ENCODE data around the gene TBX2.
"Not testable (repeated sequence)": the region's sequence is repeated elsewhere in the genome, so short reads cannot be mapped to it uniquely, and the experiment has no call there.

Gene TBX2

DNA sequence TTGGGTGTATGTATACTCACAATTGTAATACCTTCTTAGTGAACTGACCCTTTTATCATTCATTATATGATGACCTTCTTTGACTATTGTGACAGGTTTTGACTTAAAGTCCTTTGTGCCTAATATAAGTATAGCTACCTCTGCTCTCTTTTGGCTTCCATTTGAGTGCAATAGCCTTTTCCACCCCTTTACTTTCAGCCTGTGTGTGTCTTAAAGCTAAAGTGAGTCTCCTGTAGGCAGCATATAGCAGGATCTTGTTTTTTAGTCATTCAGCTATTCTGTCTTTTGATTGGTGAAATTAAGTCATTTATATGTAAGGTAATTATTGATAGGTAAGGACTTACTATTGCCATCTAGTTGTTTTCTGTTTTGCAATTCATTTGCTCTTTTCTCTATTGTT, 36.6 kb downstream of the TBX2 start:
- no peak for DNase-seq

DNA sequence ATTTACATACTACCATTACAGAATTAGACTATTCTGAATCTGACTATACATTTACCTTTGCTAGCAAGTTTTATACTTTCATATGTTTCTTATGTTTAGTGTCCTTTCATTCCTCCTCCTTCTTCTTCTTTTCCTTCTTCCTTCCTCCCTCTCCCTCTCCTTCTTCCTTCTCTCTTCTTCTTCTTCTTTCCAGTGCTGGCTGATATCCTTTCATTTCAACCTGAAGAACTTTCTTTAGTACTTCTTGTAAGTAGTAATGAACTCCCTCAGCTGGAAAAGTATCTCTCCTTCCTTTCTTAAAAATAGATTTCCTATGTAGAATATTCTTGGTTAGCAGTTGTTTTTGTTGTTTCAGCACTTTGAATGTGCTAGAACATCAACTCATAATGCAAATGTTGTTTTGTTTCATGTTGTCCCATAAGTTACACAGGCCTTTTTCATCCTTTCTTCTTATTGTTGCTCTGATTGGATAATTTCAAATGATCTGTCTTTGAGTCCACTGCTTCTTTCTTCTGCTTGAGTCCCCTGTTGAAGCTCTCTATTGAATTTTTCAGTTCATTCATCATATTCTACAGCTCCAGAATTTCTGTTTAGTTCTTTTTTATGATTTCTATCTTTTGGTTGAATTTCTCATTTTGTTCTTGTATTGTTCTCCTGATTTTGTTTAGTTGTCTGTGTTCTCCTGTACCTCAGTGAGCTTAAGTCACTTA, 37.5 kb downstream of the TBX2 start:
- no peak for DNase-seq

DNA sequence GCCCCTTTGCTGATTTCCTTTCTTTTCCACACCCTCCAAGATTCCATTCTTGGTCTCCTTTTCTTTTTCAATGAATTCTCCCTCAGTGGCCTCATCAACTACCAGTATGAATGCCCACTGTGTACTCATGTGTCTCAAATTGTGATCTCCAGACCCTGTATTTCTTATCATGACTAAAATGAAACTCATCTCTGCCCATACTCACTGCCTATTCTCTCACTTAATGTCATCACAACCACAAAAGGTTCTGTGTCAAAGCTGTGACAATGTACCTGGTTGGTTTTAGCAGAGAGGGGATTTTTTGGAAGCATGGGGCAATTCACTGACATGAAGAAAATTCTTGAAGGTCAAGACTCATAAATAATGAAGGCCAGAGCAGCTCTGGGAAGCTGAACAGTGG, 41.1 kb downstream of the TBX2 start:
- DNase-seq = no peak

DNA sequence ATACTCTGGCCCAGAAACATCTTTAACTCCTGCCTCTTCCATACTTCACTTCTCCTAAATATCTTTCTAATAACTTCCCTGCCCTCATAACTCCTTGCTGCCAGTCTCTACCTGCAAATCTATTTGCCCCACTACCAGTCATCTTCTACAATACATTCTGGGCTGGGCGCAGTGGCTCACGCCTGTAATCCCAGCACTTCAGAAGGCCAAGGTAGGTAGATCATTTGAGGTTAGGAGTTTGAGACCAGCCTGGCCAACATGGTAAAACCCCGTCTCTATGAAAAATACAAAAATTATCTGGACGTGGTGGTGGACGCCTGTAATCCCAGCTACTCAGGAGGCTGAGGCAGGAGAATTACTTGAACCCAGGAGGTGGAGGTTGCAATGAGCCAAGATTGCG, 41.9 kb downstream of the TBX2 start:
- not testable (repeated sequence) for DNase-seq

GRCh38 chr17:61442136-61442775, 42.6 kb downstream of the TBX2 start:
- no peak for DNase-seq

- DNase-seq = no peak
Measured at GRCh38 chr17:61442878-61443474, 43.3 kb downstream of the TBX2 start.

GRCh38 chr17:61443475-61443882, 43.8 kb downstream of the TBX2 start:
- DNase-seq = no peak

- no peak for DNase-seq
Measured at GRCh38 chr17:61444075-61444474, 44.4 kb downstream of the TBX2 start.

GRCh38 chr17:61444831-61445230, 45.2 kb downstream of the TBX2 start:
- DNase-seq = no peak

DNA sequence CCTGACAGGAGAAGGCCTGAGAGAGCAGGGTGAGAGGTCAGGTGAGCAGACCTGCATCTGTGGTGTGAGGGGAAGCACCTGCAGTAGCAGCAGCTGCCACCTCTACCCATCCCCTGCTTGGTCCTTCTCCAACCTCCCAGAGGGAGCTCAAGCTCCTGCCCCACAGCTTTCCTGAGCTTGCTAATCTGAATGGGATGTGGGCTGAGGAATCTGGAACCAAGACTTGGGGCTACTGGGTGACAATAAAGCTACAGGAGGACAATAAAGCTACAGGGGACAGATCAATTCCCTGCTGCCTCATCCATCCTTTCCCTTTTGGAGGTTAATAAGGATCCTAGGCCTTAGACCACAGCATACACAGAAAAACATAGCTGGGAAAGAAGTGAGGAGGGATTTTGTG, 47.7 kb downstream of the TBX2 start:
- no peak for DNase-seq

- DNase-seq = no peak
Measured at GRCh38 chr17:61448042-61448441, 48.4 kb downstream of the TBX2 start.

- not testable (repeated sequence) for DNase-seq
Measured at GRCh38 chr17:61449140-61449539, 49.5 kb downstream of the TBX2 start.

- no peak for DNase-seq
Measured at GRCh38 chr17:61449707-61450640, 50.3 kb downstream of the TBX2 start.

DNA sequence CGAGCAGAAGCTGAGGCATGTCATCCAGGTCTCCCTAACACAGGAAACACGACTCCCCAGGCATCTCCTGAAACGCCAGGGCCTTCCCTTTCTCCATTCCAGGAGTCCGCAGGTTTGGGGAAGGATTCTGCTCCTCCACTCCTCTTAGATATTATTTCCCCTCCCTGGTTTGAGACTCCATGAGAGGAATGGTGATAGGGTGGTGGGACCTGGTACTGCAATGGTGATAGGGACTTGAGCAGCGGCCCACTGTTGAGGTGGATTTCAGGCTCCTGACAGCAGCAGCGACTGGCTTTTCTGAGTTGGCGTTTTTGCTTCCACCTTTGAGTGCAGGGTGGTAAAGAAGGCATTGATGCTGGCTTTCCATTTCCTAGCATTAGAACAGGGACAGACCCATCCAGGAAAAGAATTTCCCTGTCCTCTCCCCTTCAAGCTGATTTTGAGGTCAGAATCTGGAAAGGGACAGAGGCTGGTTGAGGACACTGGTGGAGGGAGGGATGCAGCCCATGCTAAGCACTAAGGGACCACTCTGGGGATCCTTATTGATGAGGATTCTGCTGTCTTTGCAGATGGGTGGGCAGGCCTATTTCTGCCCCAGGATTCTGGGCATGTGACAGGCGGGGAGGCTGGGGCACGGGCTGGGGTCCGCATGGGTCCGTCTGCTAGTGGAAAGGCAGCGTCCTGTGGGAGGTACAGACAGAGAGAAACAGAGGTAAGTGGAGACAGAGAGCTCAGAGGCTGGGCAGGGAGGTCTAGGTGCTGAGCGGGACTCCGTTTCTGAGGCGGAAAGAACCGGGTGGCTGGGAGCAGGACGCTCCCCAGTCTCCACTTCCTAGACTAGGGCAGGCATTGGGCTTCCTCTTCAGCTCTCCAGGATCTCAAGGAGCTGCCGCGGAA, 51.2 kb downstream of the TBX2 start:
- no peak for DNase-seq

- no peak for DNase-seq
Measured at GRCh38 chr17:61451538-61452300, 52.1 kb downstream of the TBX2 start.

GRCh38 chr17:61452301-61453290, 53.0 kb downstream of the TBX2 start, which contains the start of gene TBX4:
TBX4 (plus strand) TSS chr17:61452422; CDS start chr17:61456491, 4,069 bp downstream.
- DNase-seq = no peak

DNA sequence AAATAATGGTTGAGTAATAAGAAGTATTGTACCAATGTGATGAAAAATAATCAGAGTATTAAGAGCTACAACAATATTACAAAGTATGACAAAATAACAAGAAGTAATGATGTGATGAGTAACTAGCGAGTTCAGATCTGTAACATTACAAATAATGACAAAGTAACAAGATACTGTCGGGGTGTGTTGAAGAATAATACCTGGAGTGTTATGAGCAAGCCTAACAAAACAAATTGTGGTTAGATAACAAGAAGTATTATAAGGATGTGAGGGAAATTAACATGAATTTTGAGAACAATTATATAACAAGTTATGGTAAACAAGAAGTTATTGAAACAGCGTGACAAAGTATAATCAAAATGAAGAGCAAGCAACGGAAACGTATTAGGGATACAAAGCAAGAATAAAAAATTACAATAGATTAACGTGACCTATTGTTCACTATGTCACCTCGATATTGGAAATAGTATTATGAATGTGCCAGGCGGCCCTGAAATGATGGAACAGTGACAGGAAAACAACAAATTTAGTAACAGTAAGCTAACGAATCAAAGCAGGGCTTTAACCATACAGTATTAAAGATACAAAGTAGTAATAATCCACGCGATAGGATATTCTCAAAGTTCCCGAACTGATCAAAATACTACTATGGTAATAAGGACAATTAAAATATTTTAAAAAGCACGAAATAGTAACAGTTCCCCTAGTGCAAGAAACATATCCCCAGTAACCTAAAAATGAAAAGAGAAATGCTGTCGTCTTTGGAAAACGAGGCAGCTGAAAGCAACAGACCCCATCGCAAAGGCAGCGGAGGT, 54.1 kb downstream of the TBX2 start:
- DNase-seq = no peak

DNA sequence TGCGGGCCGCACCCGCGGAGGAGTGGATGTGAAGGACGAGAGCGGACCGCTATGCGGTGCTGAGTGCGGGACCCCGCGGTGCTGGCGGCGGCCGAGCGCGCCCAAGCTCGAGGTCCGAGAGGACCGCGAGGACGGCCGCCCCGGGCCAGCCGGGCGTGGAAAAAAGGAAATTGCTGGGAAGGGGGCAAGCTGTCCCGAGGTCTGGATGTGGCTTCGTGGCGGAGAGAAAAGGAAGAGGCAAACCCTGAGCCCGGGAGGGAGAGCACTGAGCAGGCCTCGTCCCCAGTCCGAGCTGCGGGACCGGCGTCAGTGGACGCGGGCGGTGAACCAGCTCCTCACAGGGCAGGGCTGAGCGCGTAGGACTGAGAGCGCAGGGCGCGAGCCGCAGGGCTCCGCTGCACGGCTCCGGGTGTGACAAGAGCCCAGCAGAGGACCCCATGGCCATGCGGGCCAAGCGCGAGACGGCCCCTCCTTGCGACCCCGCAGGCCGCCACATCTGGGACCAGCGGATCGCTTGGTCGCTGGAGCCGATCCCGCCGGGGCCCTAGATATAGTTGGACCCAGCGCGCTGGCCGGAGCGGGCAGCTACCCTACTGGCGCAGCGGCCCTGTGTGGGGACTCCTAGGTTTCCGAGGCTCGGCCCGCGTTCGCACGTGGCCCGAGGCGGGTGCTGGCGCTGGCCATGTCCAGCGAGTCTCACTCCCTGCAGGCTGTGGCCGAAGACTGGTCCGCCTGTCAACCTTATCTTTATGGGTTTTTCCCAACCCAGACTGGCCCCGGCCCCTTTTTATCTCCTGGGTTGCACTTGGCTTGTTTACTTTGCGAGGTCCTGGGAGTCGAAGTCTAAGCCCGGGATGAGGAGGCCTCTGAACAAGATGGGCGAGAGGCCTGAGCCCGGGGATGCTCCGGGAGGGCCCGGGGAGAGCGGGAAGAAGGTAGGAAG, 55.0 kb downstream of the TBX2 start:
- DNase-seq = no peak
